ENCODE data around the gene TAC1. TPM values are rescaled to one million over a fixed set of nuclear protein-coding genes. Genes with fewer than 3 reads are reported as not detected.

TAC1 gene
- total RNA-seq, 2 experiments from 2014 or later: not detected

DNA sequence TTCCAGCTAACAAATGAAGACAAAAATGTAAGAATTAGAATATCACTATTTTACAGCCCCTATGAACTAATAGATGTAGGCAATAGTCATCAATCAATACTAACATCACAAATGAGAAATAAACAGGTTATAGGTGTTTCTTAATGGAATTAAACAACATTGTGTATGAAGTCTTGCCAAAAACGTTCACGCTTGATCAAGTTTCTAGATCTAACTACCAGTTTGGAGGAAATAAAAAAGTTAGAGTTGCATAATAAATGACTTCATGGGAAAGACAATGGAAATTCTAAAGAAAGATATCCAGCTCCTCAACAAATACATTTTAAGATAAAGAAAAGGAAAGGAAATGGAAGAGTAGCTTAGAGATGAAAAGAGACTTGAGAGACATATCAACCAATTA, 19.7 kb downstream of the TAC1 start:
- H3K4me3 ChIP-seq (ENCODE audit: low read depth, low read length, poor library complexity, severe bottlenecking): no peak overlapping the region
- no peaks in the 10 kb centered on the region for H3K9me2 ChIP-seq (ENCODE audit: insufficient read depth, low read length)
- no peaks in the 10 kb centered on the region for H3K36me3 ChIP-seq (ENCODE audit: insufficient read depth, low read length)
- H3K9me3 ChIP-seq (ENCODE audit: low read length): no peaks in the 10 kb centered on the region
- BruUV-seq (replicated peaks): no TSS peak
- CTCF ChIA-PET (ENCODE audit: unreplicated experiment): interaction anchor here (0.6 kb wide), 1 partner anchor 468 kb away, joined by 3 read pairs; no protein-coding TSS in a partner anchor
- H3K4me1 ChIP-seq (ENCODE audit: insufficient read depth, low read length, poor library complexity, severe bottlenecking): no peaks in the 10 kb centered on the region
- POLR2A ChIA-PET: no interaction called here
- H3K27ac ChIP-seq (ENCODE audit: low read depth, low read length, poor library complexity, severe bottlenecking): no peak overlapping the region
- intact Hi-C loops (cut with micrococcal nuclease; ENCODE audit: unreplicated experiment): no loop called here
- TF ChIP-seq, protein P1, sequence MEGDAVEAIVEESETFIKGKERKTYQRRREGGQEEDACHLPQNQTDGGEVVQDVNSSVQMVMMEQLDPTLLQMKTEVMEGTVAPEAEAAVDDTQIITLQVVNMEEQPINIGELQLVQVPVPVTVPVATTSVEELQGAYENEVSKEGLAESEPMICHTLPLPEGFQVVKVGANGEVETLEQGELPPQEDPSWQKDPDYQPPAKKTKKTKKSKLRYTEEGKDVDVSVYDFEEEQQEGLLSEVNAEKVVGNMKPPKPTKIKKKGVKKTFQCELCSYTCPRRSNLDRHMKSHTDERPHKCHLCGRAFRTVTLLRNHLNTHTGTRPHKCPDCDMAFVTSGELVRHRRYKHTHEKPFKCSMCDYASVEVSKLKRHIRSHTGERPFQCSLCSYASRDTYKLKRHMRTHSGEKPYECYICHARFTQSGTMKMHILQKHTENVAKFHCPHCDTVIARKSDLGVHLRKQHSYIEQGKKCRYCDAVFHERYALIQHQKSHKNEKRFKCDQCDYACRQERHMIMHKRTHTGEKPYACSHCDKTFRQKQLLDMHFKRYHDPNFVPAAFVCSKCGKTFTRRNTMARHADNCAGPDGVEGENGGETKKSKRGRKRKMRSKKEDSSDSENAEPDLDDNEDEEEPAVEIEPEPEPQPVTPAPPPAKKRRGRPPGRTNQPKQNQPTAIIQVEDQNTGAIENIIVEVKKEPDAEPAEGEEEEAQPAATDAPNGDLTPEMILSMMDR (conservative IDR thresholded peaks at IDR 0.05; ENCODE audit: low read length): no peak
- TF ChIP-seq EZH2phosphoT487 (IDR thresholded peaks at IDR 0.05; ENCODE audit: borderline replicate concordance, low read depth, low read length): no peak
- H2AFZ ChIP-seq (ENCODE audit: low read length): no peak overlapping the region
- H3K4me2 ChIP-seq (ENCODE audit: low read length): no peak overlapping the region
- no peaks in the 10 kb centered on the region for H4K20me1 ChIP-seq (ENCODE audit: insufficient read depth, low read length)
- no peak for DNase-seq (ENCODE audit: low spot score)
- H3K79me2 ChIP-seq (ENCODE audit: insufficient read depth, low read depth, low read length): no peaks in the 10 kb centered on the region

DNA sequence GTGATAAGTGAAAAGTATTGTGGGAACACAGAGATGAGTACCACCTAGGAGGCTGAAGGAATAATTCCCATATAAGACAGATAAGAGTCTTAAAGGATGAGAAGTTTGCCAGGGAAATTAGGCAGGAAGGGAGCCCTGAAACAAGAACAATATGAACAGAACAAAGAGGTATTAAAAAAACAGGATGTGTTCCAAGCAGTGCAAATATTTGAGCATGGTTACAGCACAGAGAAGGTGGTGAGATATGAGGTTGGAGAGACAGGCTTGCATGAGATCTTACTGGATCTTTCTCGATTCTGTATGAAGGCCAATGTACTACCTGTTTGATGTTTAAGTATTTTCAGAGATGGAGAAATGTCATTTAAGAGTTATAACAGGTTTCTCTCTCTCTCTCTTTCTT, 20.3 kb downstream of the TAC1 start:
- Histone ChIP-seq H3K9me2 (ENCODE audit: insufficient read depth, low read length) (no peaks in the 10 kb centered on the region), H2AFZ (ENCODE audit: low read length) (no peak overlapping the region), H3K27ac (ENCODE audit: low read depth, low read length, poor library complexity, severe bottlenecking) (no peak overlapping the region), H4K20me1 (ENCODE audit: insufficient read depth, low read length) (no peaks in the 10 kb centered on the region), H3K4me2 (ENCODE audit: low read length) (no peak overlapping the region), H3K79me2 (ENCODE audit: insufficient read depth, low read depth, low read length) (no peaks in the 10 kb centered on the region), H3K4me1 (ENCODE audit: insufficient read depth, low read length, poor library complexity, severe bottlenecking) (no peaks in the 10 kb centered on the region), H3K4me3 (ENCODE audit: low read depth, low read length, poor library complexity, severe bottlenecking) (no peak overlapping the region), H3K36me3 (ENCODE audit: insufficient read depth, low read length) (no peaks in the 10 kb centered on the region), H3K9me3 (ENCODE audit: low read length) (no peaks in the 10 kb centered on the region)
- BruUV-seq (replicated peaks): no TSS peak
- no peak for DNase-seq (ENCODE audit: low spot score)
- CTCF ChIA-PET (ENCODE audit: unreplicated experiment): no interaction called here
- intact Hi-C loops (cut with micrococcal nuclease; ENCODE audit: unreplicated experiment): no loop called here
- no peak for TF ChIP-seq EZH2phosphoT487 (IDR thresholded peaks at IDR 0.05; ENCODE audit: borderline replicate concordance, low read depth, low read length)
- TF ChIP-seq, protein P1 (conservative IDR thresholded peaks at IDR 0.05; ENCODE audit: low read length): no peak
- POLR2A ChIA-PET: no interaction called here

DNA sequence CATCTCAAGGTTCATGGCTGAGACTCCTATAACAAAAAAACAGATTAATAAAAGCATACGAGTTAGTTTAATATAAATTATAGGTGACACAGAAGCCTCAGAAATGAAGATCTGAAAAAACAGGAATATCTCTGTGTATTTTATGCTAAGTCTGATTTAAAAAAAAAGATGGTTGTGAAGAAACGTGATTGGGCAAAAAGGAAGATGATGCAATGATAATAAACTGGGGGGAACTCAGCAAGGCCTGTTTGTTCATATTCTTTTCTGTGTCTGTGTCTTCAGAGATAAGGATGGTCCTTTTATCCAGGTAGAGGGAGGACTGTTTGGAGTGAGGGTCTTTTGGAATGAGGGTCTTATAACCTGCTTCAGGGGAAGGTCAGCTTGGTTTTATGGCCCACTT, 25.9 kb downstream of the TAC1 start:
- no peaks in the 10 kb centered on the region for H3K9me3 ChIP-seq (ENCODE audit: low read length)
- no peak overlapping the region for H2AFZ ChIP-seq (ENCODE audit: low read length)
- no TSS peak for BruUV-seq (replicated peaks)
- no peak overlapping the region for H3K4me2 ChIP-seq (ENCODE audit: low read length)
- no peak for DNase-seq (ENCODE audit: low spot score)
- H3K9me2 ChIP-seq (ENCODE audit: insufficient read depth, low read length): no peaks in the 10 kb centered on the region
- intact Hi-C loops (cut with micrococcal nuclease; ENCODE audit: unreplicated experiment): no loop called here
- H3K27ac ChIP-seq (ENCODE audit: low read depth, low read length, poor library complexity, severe bottlenecking): no peak overlapping the region
- no peaks in the 10 kb centered on the region for H3K79me2 ChIP-seq (ENCODE audit: insufficient read depth, low read depth, low read length)
- no peaks in the 10 kb centered on the region for H3K4me1 ChIP-seq (ENCODE audit: insufficient read depth, low read length, poor library complexity, severe bottlenecking)
- no peak overlapping the region for H3K4me3 ChIP-seq (ENCODE audit: low read depth, low read length, poor library complexity, severe bottlenecking)
- TF ChIP-seq, protein P1 (conservative IDR thresholded peaks at IDR 0.05; ENCODE audit: low read length): no peak
- TF ChIP-seq EZH2phosphoT487 (IDR thresholded peaks at IDR 0.05; ENCODE audit: borderline replicate concordance, low read depth, low read length): no peak
- no peaks in the 10 kb centered on the region for H3K36me3 ChIP-seq (ENCODE audit: insufficient read depth, low read length)
- ChIA-PET CTCF (ENCODE audit: unreplicated experiment) (interaction anchor here (0.6 kb wide), 1 partner anchor 1770 kb away, joined by 4 read pairs; no protein-coding TSS in a partner anchor), POLR2A (interaction anchor here (0.6 kb wide), 1 partner anchor 254 kb away, joined by 3 read pairs; no protein-coding TSS in a partner anchor)
- H4K20me1 ChIP-seq (ENCODE audit: insufficient read depth, low read length): no peaks in the 10 kb centered on the region

Measured in OCI-LY7 (cell line).